Activated naive CD8-positive, alpha-beta T cell treated with anti-CD3 and anti-CD28 coated beads, Interleukin-2, amount 10 ng/mL, durations not matched to agents 7 days and 5 days (primary cell): ENCODE results near the gene ABCB9. TPM values are rescaled to one million over a fixed set of nuclear protein-coding genes. Genes with fewer than 3 reads are reported as not detected.

Source experiments
- ATAC-seq: fragments of 150-1000 bp; cut with Tn5 transposase; one replicate; pipeline ENCODE4 v1.10.0; 2021; ENCODE audit warnings: low read depth, moderate library complexity
- POLR2A ChIA-PET: fragments of 350-600 bp; sonication (Branson Sonifier 250); formaldehyde crosslinking; loops from one replicate; lab custom pipeline; 2021; ENCODE audit warnings: antibody characterized with exemption; lab: Charles Lee
- DNase-seq: peaks from one replicate; pipeline ENCODE4 v3.0.0; 2021
- H3K27ac Mint-ChIP-seq: one replicate; pipeline ENCODE4 v1.8.0; 2022; ENCODE audit warnings: mild to moderate bottlenecking, mixed read lengths
- H3K27me3 Mint-ChIP-seq: one replicate; pipeline ENCODE4 v1.8.0; 2022; ENCODE audit warnings: mild to moderate bottlenecking, moderate library complexity, mixed read lengths
- H3K36me3 Mint-ChIP-seq: one replicate; pipeline ENCODE4 v1.8.0; 2021; ENCODE audit warnings: mild to moderate bottlenecking, mixed read lengths
- H3K4me1 Mint-ChIP-seq: one replicate; pipeline ENCODE4 v1.8.0; 2021; ENCODE audit warnings: mixed read lengths
- H3K4me3 Mint-ChIP-seq: one replicate; pipeline ENCODE4 v1.8.0; 2022; ENCODE audit warnings: mild to moderate bottlenecking, moderate library complexity, mixed read lengths
- H3K9me3 Mint-ChIP-seq: one replicate; pipeline ENCODE4 v1.8.0; 2021; ENCODE audit warnings: mixed read lengths
- total RNA-seq, 2 experiments: library from RNA; stranded (reverse); gene quantifications; one replicate each; pipeline ENCODE4 v1.2.3, GENCODE V29; 2021

Gene ABCB9
- total RNA-seq, 2 experiments from 2014 or later, result 7.0 to 9.2 TPM

- Mint-ChIP-seq H3K4me3 (peak overlapping the region; percentile 94), H3K4me1 (peaks cover 18% of the 10 kb centered on the region), H3K9me3 (no peaks in the 10 kb centered on the region), H3K27me3 (no peaks in the 10 kb centered on the region), H3K27ac (peak overlapping the region; percentile 98), H3K36me3 (peaks cover 1% of the 10 kb centered on the region)
- POLR2A ChIA-PET, result interaction anchor here (0.5 to 3.5 kb wide), 12 partner anchors 10 to 262 kb away, joined by 3 to 42 read pairs (median 4); partner anchors contain the start of genes ABCB9, MPHOSPH9 and MTRFR
- no peak for DNase-seq
- no peak for ATAC-seq
Measured at GRCh38 chr12:122975790-122976647, 9.8 kb upstream of the ABCB9 start.

- H3K27me3 Mint-ChIP-seq, result no peaks in the 10 kb centered on the region
- H3K4me3 Mint-ChIP-seq, result peak within 1 kb of the TSS; percentile 94
- no peaks in the 10 kb centered on the region for H3K9me3 Mint-ChIP-seq
- H3K27ac Mint-ChIP-seq, result peak within 1 kb of the TSS; percentile 98
- H3K36me3 Mint-ChIP-seq, result no peaks in the 10 kb centered on the region
- POLR2A ChIA-PET, result interaction anchor here (0.5 to 3.5 kb wide), 22 partner anchors 9 to 628 kb away, joined by 3 to 42 read pairs (median 3); partner anchors contain the start of genes ABCB9, MPHOSPH9, MTRFR and PITPNM2
- DNase-seq (peak; percentile 95), ATAC-seq (peak; percentile 80)
- peaks cover 18% of the 10 kb centered on the region for H3K4me1 Mint-ChIP-seq
Measured at GRCh38 chr12:122974892-122975789, 8.9 kb upstream of the ABCB9 start, which contains the start of gene OGFOD2. OGFOD2 (plus strand) TSS chr12:122975244; CDS start chr12:122975252, 8 bp downstream.

GRCh38 chr12:122974274-122974891 is 8.1 kb upstream of the ABCB9 start:
- no peaks in the 10 kb centered on the region for H3K9me3 Mint-ChIP-seq
- peaks cover 13% of the 10 kb centered on the region for H3K4me1 Mint-ChIP-seq

GRCh38 chr12:122969676-122970075 is 3.4 kb upstream of the ABCB9 start:
- no peaks in the 10 kb centered on the region for H3K27me3 Mint-ChIP-seq
- POLR2A ChIA-PET, result interaction anchor here (1.0 to 1.7 kb wide), 2 partner anchors 13 to 68 kb away, joined by 3 to 6 read pairs; no protein-coding TSS in a partner anchor
- no peaks in the 10 kb centered on the region for H3K36me3 Mint-ChIP-seq
- H3K4me1 Mint-ChIP-seq, result peaks cover 10% of the 10 kb centered on the region
- ATAC-seq (no peak), DNase-seq (no peak)
- no peaks in the 10 kb centered on the region for H3K9me3 Mint-ChIP-seq
- no peak overlapping the region for H3K27ac Mint-ChIP-seq
- H3K4me3 Mint-ChIP-seq, result no peak overlapping the region

More at GRCh38 chr12:122974274-122974891, 8.1 kb upstream of the ABCB9 start:
- Mint-ChIP-seq H3K36me3 (no peaks in the 10 kb centered on the region), H3K4me3 (peak overlapping the region; percentile 94), H3K27ac (peak overlapping the region; percentile 98), H3K27me3 (no peaks in the 10 kb centered on the region)
- DNase-seq (peak; percentile 98), ATAC-seq (peak; percentile 80)
- POLR2A ChIA-PET, result interaction anchor here (0.6 to 3.5 kb wide), 14 partner anchors 8 to 628 kb away, joined by 3 to 42 read pairs (median 3); partner anchors contain the start of genes ABCB9, MPHOSPH9, MTRFR and PITPNM2

- POLR2A ChIA-PET, result interaction anchor here (0.7 kb wide), 1 partner anchor 437 kb away, joined by 5 read pairs; no protein-coding TSS in a partner anchor
- ATAC-seq (no peak), DNase-seq (no peak)
- Mint-ChIP-seq H3K4me1 (peaks cover 9% of the 10 kb centered on the region), H3K9me3 (no peaks in the 10 kb centered on the region), H3K4me3 (no peak overlapping the region), H3K27ac (no peak overlapping the region), H3K36me3 (no peaks in the 10 kb centered on the region), H3K27me3 (no peaks in the 10 kb centered on the region)
Measured at GRCh38 chr12:122968104-122968503, 1.8 kb upstream of the ABCB9 start.

GRCh38 chr12:122966743-122967550 is 684 bp upstream of the ABCB9 start:
- H3K9me3 Mint-ChIP-seq, result no peaks in the 10 kb centered on the region
- H3K27ac Mint-ChIP-seq, result no peak overlapping the region
- ATAC-seq, result no peak
- peak overlapping the region; percentile 3 for H3K4me3 Mint-ChIP-seq
- peaks cover 9% of the 10 kb centered on the region for H3K4me1 Mint-ChIP-seq
- POLR2A ChIA-PET, result interaction anchor here (0.5 to 2.4 kb wide), 8 partner anchors 8 to 630 kb away, joined by 3 to 23 read pairs (median 4); partner anchors contain the start of genes ARL6IP4, MPHOSPH9, MTRFR and OGFOD2
- H3K36me3 Mint-ChIP-seq, result no peaks in the 10 kb centered on the region
- no peak for DNase-seq
- no peaks in the 10 kb centered on the region for H3K27me3 Mint-ChIP-seq

- no peak overlapping the region for H3K27ac Mint-ChIP-seq
- ATAC-seq (no peak), DNase-seq (no peak)
- H3K36me3 Mint-ChIP-seq, result no peaks in the 10 kb centered on the region
- H3K27me3 Mint-ChIP-seq, result no peaks in the 10 kb centered on the region
- no peaks in the 10 kb centered on the region for H3K9me3 Mint-ChIP-seq
- POLR2A ChIA-PET, result interaction anchor here (0.9 to 2.4 kb wide), 4 partner anchors 9 to 268 kb away, joined by 3 to 23 read pairs (median 10); partner anchors contain the start of genes MPHOSPH9, MTRFR and OGFOD2
- peaks cover 9% of the 10 kb centered on the region for H3K4me1 Mint-ChIP-seq
- H3K4me3 Mint-ChIP-seq, result peak overlapping the region; percentile 70
Measured at GRCh38 chr12:122965321-122965751, 927 bp downstream of the ABCB9 start.

- H3K4me3 Mint-ChIP-seq, result peak overlapping the region; percentile 70
- DNase-seq (no peak), ATAC-seq (no peak)
- POLR2A ChIA-PET, result interaction anchor here (0.9 to 1.1 kb wide), 2 partner anchors 10 to 64 kb away, joined by 3 to 4 read pairs; partner anchors contain the start of gene OGFOD2
- H3K4me1 Mint-ChIP-seq, result peaks cover 9% of the 10 kb centered on the region
- H3K27me3 Mint-ChIP-seq, result no peaks in the 10 kb centered on the region
- H3K9me3 Mint-ChIP-seq, result no peaks in the 10 kb centered on the region
- H3K27ac Mint-ChIP-seq, result peak overlapping the region; percentile 58
- H3K36me3 Mint-ChIP-seq, result no peaks in the 10 kb centered on the region
Measured at GRCh38 chr12:122964439-122965257, 1.6 kb downstream of the ABCB9 start.

GRCh38 chr12:122963941-122964265 is 2.4 kb downstream of the ABCB9 start:
- Mint-ChIP-seq H3K27ac (no peak overlapping the region), H3K36me3 (no peaks in the 10 kb centered on the region), H3K9me3 (no peaks in the 10 kb centered on the region), H3K27me3 (no peaks in the 10 kb centered on the region), H3K4me3 (no peak overlapping the region), H3K4me1 (peaks cover 9% of the 10 kb centered on the region)
- DNase-seq (no peak), ATAC-seq (no peak)
- POLR2A ChIA-PET, result interaction anchor here (1.0 kb wide), 1 partner anchor 12 kb away, joined by 3 read pairs; the partner anchor contains the start of gene OGFOD2

- Mint-ChIP-seq H3K36me3 (no peaks in the 10 kb centered on the region), H3K9me3 (no peaks in the 10 kb centered on the region), H3K4me1 (peaks cover 5% of the 10 kb centered on the region), H3K4me3 (no peak overlapping the region), H3K27me3 (no peaks in the 10 kb centered on the region), H3K27ac (no peak overlapping the region)
- DNase-seq, result no peak
- POLR2A ChIA-PET, result no interaction called here
- no peak for ATAC-seq
Measured at GRCh38 chr12:122961531-122962329, 4.5 kb downstream of the ABCB9 start.
